ENCODE measurements around the gene ITGAV. TPM values are rescaled to one million over a fixed set of nuclear protein-coding genes. Genes with fewer than 3 reads are reported as not detected.

ITGAV gene
- total RNA-seq, 1 donor, result 174 TPM

DNA sequence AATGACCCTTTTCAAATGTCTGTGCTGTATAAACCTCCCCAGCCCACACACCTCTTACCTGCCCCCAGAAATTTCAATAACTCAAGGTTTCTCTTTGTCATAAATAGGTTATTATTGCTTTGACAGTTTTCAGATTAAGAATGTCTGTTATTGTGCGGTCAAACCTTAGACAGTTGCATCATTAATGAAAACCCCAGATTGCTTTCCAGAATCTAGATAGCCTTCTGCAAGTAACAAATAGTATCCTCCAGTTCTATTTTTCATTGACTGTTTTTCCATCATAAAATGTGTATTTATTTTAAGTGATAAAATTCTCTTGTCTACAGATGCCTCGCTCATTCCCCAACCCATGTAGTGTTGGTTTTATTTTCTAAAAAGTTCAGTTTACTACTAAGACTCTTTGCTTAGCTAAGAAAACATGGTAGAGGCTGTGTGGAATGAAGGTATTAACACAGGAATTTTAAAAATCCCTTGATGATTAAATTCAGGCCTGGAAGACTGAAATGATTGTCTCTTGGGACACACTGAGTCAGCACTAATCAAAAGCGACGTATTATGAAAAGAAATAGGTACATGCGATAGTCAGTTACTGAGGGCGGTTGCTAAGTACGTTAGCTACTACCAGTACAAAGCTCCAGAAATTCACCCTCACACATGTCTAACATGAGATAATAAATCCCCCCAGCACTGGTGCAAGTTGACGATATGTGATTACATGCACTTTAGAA lies 38.4 kb upstream of the ITGAV start:
- DNase-seq (ENCODE audit: low read depth), result peak; percentile 71

DNA sequence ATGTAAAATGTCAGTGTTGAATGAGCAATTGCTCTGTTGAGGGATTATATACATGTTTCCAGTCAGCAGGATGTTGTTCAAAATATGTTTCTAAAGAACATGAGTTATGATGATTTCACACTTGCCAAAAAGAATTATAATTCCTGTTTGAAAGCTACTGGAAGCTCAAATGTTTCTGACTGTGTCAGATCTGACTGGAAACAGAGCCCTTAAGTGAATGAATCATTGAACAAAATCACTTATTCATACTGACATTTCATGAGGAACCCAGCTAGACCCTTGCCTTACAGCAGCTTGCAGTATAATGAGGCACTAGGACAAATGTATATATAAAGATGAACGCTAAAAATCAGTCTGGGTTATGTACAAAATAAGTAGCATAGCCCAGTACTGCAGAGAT lies 35.4 kb upstream of the ITGAV start:
- no peak overlapping the region for H3K4me3 ChIP-seq (ENCODE audit: low read depth, low read length)
- TF ChIP-seq CTCF (IDR thresholded peaks at IDR 0.05; ENCODE audit: insufficient read depth, low read length), result no peak
- DNase-seq (ENCODE audit: low read depth), result peak; percentile 28

More for the DNA sequence above, 38.4 kb upstream of the ITGAV start:
- H3K4me3 ChIP-seq (ENCODE audit: low read depth, low read length), result no peak overlapping the region
- no peak for TF ChIP-seq CTCF (IDR thresholded peaks at IDR 0.05; ENCODE audit: insufficient read depth, low read length)

DNA sequence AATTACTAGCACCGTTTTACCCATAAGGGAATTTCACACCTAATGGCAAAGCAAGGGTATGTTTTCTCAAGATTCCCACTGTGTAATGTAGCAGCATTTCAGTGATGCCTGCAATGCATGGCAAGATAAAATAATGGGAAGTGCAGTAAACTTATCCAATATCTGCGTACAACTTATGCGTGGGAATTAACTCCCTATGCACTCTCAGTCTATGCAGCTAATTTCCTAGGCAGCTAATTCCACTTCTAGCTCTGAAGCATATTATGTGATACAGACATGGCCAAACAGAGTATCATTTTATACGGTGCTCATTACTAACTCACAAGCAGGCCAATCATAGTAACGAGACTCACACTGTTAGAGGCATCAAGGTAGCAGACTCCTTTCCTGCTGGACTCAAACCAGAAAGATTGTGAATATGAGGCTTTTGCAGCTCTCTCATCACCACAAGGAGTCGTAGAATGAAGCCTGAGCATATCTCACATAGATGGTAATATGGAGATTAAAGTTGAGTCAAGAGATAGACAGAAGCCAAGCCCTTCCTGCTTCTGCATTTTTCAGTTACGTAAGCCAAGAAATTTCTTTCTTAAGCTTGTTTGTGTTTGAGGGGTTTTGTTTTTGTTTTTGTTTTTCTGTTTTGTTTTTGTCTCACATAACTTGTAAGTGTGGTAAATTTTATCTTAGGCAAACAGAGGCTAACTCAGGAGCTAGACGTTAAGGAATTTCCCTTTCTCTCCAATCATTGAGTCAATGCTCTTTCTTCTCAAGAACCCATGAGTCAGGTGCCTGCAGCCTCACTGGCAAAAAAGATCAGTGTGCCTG lies 34.8 kb upstream of the ITGAV start:
- TF ChIP-seq CTCF (IDR thresholded peaks at IDR 0.05; ENCODE audit: insufficient read depth, low read length), result peak; percentile 44
- H3K4me3 ChIP-seq (ENCODE audit: low read depth, low read length), result no peak overlapping the region
- DNase-seq (ENCODE audit: low read depth), result peak; percentile 51

DNA sequence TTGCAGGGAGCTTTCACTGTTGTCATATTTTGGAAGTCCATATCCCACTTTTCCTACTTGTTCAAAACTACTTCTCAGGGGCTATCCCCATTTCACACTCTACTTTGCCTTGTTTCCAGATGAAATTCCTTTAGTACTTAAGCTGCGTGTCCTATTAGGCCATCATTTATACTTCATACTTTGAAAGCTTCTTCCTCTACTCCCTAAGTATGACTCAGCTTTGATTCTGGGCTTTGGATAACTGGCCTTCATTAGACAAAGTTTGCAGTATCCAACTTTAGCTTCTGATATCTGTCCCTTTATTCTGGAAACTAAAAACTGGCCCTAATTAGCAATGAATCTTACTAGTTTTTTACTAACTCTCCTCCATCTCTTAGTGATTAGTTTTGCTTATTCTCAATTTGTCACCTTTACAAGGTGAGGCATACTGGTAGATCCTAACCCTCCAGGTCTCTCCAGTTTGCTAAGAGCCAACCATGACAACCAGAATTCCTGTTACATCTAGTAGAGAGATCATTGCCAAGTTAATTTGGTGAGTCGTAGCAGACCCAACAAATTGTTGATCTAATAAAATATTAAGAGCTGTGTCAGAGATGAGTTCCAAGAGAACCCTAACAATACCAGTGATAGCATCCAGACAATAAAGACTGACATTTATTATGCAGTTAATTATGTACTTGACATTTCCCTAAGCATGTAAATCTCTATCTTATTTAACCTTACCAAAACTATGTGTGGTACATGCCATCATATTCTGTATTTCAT lies 31.2 kb upstream of the ITGAV start:
- H3K4me3 ChIP-seq (ENCODE audit: low read depth, low read length), result no peak overlapping the region
- no peak for TF ChIP-seq CTCF (IDR thresholded peaks at IDR 0.05; ENCODE audit: insufficient read depth, low read length)
- DNase-seq (ENCODE audit: low read depth), result no peak

DNA sequence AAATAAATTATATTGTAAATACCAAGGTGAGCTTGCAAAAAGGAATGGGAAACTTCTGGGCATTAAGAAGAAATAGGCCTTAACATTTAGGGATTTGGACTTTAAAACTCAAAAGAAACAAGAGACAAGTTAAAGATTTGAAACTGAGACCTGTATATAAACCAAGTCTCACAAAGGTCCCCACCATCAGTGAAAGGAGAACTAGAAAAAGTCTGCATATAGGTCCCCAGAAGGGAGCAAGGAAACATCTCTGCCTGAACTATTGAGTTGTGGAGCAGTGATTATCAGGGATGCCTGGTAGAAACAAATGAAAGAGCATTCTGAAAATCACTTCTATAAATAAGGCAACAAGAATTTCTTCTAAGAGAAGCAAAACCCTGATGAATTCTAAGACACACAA lies 30.5 kb upstream of the ITGAV start:
- no peak for TF ChIP-seq CTCF (IDR thresholded peaks at IDR 0.05; ENCODE audit: insufficient read depth, low read length)
- DNase-seq (ENCODE audit: low read depth), result no peak

DNA sequence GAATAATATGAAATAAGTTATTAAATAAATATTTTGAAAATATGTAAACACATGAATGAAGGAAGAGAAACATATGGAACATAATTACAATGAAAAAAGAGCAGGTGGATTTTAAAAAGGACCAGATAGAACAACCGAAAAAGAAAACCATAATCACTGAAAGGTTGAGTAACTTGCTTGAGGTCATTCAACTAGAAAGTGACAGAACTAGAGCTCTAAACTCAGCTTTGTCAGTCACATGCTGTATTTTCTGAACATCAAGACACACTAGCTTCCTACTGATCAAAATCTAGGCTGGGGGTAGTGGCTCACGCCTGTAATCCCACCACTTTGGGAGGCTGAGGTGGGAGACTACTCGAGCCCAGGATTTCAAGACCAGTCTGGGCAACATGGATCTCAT lies 30.0 kb upstream of the ITGAV start:
- no peak overlapping the region for H3K4me3 ChIP-seq (ENCODE audit: low read depth, low read length)
- no peak for DNase-seq (ENCODE audit: low read depth)
- TF ChIP-seq CTCF (IDR thresholded peaks at IDR 0.05; ENCODE audit: insufficient read depth, low read length), result no peak

More for the DNA sequence above, 30.5 kb upstream of the ITGAV start:
- H3K4me3 ChIP-seq (ENCODE audit: low read depth, low read length), result no peak overlapping the region
